ENCODE measurements around the gene TMEM101. TPM values are rescaled to one million over a fixed set of nuclear protein-coding genes. Genes with fewer than 3 reads are reported as not detected.

The TMEM101 gene
- total and polyA plus RNA-seq, 4 donors = 28.7 to 43.5 (median 33.1) TPM

- no peak for TF ChIP-seq CTCF (IDR thresholded peaks at IDR 0.05; ENCODE audit: control extremely low read depth, extremely low read depth)
- peaks cover 0 to 9% (median 3%) of the 10 kb centered on the region in 5 donors for H3K4me1 ChIP-seq (ENCODE audit: control insufficient read depth in 5 of 5, insufficient read depth in 5 of 5, low read length in 5 of 5)
- DNase-seq (no peak), ATAC-seq (ENCODE audit: insufficient read depth, low FRiP score) (no peak)
- 67 to 73% methylated on average over 12 of the region's 12 CpGs for WGBS, 2 donors
- no peak overlapping the region for H3K9ac ChIP-seq (ENCODE audit: insufficient read depth in 1 of 2, low read length in 2 of 2)
- peaks cover 0 to 31% (median 29%) of the 10 kb centered on the region in 3 donors for H3K27me3 ChIP-seq (ENCODE audit: control insufficient read depth in 3 of 3, insufficient read depth in 3 of 3, low read length in 2 of 3)
- H3K27ac ChIP-seq (ENCODE audit: low read depth in 1 of 2, low read length in 1 of 2) = no peak overlapping the region
- H3K36me3 ChIP-seq (ENCODE audit: control insufficient read depth in 4 of 4, insufficient read depth in 4 of 4, low read length in 4 of 4) = no peaks in the 10 kb centered on the region
- H3K9me3 ChIP-seq (ENCODE audit: control insufficient read depth in 4 of 4, insufficient read depth in 3 of 4, low read length in 3 of 4) = no peaks in the 10 kb centered on the region
- no peak overlapping the region for H3K4me3 ChIP-seq
Observed at GRCh38 chr17:43987131-43988021, 27.4 kb downstream of the TMEM101 start.

GRCh38 chr17:43986225-43986981 lies 28.4 kb downstream of the TMEM101 start:
- no peak overlapping the region for H3K9ac ChIP-seq (ENCODE audit: insufficient read depth in 1 of 2, low read length in 2 of 2)
- 89% methylated on average over 7 of the region's 7 CpGs for WGBS, 2 donors
- no peak for TF ChIP-seq CTCF (IDR thresholded peaks at IDR 0.05; ENCODE audit: control extremely low read depth, extremely low read depth)

GRCh38 chr17:43984521-43984920 lies 30.2 kb downstream of the TMEM101 start:
- 81 to 89% methylated on average over 8 of the region's 8 CpGs for WGBS, 2 donors
- Histone ChIP-seq H3K9ac (ENCODE audit: insufficient read depth in 1 of 2, low read length in 2 of 2) (no peak overlapping the region), H3K27ac (ENCODE audit: low read depth in 1 of 2, low read length in 1 of 2) (no peak overlapping the region), H3K27me3 (ENCODE audit: control insufficient read depth in 3 of 3, insufficient read depth in 3 of 3, low read length in 2 of 3) (peaks cover 0 to 41% (median 39%) of the 10 kb centered on the region in 3 donors), H3K36me3 (ENCODE audit: control insufficient read depth in 4 of 4, insufficient read depth in 4 of 4, low read length in 4 of 4) (no peaks in the 10 kb centered on the region), H3K4me1 (ENCODE audit: control insufficient read depth in 5 of 5, insufficient read depth in 5 of 5, low read length in 5 of 5) (peaks cover 0 to 9% (median 3%) of the 10 kb centered on the region in 5 donors), H3K9me3 (ENCODE audit: control insufficient read depth in 4 of 4, insufficient read depth in 3 of 4, low read length in 3 of 4) (no peaks in the 10 kb centered on the region), H3K4me3 (no peak overlapping the region)
- DNase-seq (no peak), ATAC-seq (ENCODE audit: insufficient read depth, low FRiP score) (no peak)
- no peak for TF ChIP-seq CTCF (IDR thresholded peaks at IDR 0.05; ENCODE audit: control extremely low read depth, extremely low read depth)

More at GRCh38 chr17:43986225-43986981, 28.4 kb downstream of the TMEM101 start:
- Histone ChIP-seq H3K27me3 (ENCODE audit: control insufficient read depth in 3 of 3, insufficient read depth in 3 of 3, low read length in 2 of 3) (peaks cover 0 to 37% (median 37%) of the 10 kb centered on the region in 3 donors), H3K4me1 (ENCODE audit: control insufficient read depth in 5 of 5, insufficient read depth in 5 of 5, low read length in 5 of 5) (peaks cover 0 to 9% (median 3%) of the 10 kb centered on the region in 5 donors), H3K36me3 (ENCODE audit: control insufficient read depth in 4 of 4, insufficient read depth in 4 of 4, low read length in 4 of 4) (no peaks in the 10 kb centered on the region), H3K9me3 (ENCODE audit: control insufficient read depth in 4 of 4, insufficient read depth in 3 of 4, low read length in 3 of 4) (no peaks in the 10 kb centered on the region), H3K27ac (ENCODE audit: low read depth in 1 of 2, low read length in 1 of 2) (no peak overlapping the region), H3K4me3 (no peak overlapping the region)
- ATAC-seq (ENCODE audit: insufficient read depth, low FRiP score) = no peak
- DNase-seq = no peak

All from lung (tissue), 12 donors.